Limb (tissue), 2 donors: ENCODE results near the gene POU3F3.
A peak's percentile ranks its signal among the peaks of the same experiment; 100 is the strongest.

ENCODE experiments used
- DNase-seq, 2 donors: peaks; one replicate each; pipeline ENCODE4 v3.0.0-alpha.2; 2016; ENCODE audit errors: extremely low spot score in 2 of 2

Gene POU3F3

DNA sequence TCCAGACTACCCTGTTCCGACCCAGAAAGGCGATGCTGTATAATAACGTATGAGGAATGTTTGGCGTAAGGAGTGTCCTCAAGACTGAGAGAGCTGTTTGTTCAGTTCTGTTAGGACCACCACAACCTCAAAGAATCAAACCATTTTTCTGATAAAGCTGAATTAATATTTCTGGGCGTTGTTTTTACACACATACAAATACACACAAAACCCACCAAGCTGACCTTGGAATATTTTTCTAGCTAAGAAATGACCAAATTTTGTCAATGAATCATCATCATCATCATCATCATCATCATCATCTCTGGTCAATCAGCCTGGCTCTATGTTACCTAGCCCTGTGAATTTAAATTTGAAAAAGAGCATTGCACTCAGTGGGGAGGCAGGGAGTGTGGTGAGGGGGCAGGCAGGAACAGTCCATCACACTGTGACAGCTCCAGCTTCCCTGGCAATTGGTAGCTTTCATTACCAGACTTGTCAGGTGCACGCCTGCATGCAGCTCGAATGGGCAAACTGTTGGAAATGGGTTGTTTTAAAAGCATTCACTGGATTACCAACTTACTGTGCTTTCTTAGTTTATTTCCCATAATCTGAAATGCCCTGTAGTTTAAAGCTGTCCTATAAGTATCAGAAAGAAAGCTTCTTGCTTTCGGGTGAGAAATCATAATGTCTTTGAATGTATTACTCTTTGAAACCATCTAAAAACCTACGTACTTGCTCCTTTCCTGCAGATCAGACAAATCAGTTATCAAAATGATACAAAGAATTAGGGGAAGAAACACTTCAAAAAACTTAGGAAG is 6.9 kb upstream of the POU3F3 start:
- no peak for DNase-seq

DNA sequence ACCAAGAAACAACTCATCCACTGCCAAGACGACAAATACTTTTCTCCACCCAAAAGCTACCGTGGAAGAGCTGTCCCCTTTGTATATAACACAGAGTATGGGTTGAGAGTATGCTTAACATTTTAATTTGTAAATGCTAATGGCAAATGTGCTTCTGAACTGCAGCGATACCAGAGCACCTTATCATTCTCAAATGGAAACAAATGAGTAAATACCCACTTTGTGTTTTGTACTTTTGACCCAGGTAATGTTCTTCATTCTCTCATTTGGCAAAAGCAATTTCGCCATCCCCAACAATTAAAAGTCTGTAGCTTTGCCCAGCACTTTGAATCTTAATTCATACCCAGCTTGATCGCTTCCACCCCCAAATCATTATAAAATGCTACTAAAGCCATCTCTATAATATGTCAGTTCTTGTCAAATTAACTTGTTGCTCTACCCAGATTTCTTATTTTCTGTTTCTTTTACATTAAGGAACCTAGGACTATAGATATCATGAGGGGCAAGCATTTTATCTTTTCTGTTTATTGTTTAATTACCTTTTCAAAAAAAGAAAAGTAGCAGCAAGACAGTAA is 6.2 kb upstream of the POU3F3 start:
- DNase-seq, result no peak

DNA sequence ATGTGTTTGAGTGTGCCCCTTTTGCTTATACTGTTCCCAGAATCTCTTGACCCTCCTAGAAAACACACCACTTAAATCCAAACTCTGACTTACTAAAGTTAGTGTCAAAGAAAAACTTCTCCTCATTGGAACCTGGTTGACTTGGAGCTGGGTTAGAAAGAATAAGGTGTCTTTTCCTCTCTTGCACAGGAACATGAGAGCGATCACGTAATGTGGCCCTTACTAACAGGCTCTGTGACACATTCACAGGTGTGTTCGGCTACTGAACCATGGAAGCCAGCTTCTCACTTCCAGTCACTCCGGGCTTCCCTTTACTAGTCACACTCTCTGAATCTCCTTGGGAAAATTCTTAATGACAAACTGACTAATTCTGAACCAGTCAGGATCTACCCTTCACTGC is 5.4 kb upstream of the POU3F3 start:
- DNase-seq, result no peak

DNA sequence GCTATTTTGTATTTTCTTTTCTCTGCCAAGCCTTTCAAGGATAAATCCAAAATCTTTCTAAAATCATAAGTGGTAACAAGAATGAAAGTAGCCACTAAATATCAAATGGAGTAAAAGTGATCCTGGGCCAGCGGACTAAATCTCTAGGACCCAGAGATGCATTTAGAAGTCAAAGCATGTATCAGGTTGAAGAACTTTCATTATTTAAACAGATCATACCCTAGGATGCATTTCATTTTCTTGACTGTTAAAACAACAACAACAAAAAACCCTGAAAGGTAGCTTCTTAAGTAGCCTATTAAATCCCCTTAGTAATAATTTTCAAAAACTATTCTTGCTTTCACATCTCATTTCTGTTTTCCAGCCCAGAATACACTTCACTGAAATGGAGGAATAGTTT is 4.8 kb upstream of the POU3F3 start:
- DNase-seq, result no peak

DNA sequence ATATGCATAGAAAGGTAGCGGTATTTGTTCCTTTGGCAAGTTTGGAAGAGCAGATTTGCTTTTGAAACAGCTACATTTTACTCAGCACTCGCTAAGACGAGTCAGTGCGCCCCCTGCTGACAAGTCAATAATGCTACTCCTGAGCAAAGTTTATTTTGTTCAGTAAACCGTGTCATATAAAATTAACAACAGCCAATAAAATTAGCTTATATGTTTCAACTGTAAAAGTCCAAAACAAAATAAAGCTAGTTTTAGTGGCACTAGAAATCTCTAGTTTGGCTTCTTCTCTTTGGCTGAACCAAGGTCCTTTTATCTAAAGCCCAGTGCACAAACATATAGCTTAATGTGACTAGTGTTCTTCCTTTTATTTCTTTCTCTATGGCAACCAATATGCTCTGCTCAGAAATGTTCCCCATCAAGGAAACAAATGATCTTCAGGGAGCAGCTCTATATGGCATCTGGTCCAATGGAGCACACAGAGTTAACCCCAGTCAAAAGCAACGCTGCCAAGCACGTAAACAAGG is 4.2 kb upstream of the POU3F3 start:
- peak; percentile 85 to 86 for DNase-seq

DNA sequence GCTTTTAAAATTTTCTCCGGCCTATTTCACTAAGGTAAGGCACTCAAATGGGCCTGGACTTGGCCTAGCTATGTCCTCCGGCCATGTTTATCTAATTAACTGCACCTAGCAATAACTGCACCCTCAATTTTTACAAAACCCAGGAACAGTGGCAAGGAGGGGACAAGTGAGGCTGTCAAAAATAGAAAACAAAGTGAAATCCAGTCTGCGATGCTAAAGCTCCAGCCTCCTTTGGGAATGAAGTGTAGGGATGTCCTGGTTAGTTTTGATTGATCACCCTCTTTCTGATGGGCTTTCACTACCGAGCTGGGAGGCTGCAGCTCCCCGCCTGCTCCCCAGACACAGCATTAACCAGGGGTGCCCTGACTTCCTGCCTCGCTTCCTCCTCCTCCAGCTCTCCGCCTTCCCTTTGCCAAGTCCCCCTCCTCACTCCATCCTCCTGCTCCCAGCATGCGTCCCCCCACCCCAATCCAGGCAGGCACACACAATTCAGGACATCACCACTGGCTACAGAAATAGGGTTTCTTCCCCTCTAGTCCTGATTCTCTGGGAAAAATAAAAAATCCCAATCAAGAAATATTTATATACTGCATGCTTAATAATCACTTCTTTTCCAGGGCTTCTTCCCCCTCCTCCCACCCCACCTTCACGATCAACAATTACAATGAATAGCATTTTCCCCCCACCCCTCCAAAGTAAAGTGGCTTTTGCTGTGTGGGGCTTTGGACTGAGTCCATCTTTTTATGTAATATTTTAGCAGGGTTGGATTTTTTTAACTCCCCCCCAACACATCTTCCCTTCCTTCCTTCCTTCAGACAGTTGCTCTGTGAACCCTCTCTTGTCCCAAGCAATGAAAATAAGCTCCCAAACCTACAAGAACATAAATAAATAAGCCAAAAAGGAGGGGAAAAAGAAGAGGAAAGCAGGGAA is 3.3 kb upstream of the POU3F3 start:
- DNase-seq, result peak in 1 of 2 donors; percentile 61

DNA sequence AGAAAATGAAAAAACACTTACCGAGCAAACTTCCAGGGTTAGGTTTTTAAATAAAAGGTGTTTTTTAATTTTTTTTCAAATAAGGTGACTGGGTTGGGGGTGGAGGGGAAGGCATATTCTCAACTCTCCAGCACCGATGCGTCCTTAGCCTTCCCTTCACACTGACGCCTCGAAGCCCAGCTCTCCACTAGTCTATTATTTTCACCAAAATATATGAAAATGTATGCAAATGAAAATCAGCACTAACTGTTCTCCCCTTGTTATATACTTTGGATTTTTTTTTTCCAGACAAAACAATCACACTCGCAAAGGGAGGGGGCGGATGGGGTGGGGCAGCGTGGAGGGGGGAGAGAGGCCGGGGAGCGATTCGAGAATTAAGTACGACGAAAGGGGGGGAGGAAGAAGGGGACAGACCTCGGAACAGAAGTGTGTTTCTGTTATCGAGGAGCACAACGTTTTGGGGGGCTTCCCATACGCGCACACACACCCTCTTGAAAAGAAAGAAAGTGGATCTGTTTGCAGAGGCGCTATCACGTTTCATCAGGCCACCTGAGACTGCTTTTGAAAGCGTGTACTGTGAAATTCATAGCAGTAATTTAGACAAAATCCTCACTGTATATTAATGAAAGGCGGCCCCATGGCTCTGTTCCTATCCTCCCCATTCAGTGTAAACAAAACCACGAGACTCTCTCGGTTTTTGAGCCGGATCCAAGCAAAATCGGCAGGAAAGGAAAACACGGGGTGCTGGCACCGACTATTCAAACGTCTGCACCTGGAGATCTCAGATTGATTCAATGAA is 2.4 kb upstream of the POU3F3 start:
- DNase-seq, result peak in 1 of 2 donors; percentile 54

DNA sequence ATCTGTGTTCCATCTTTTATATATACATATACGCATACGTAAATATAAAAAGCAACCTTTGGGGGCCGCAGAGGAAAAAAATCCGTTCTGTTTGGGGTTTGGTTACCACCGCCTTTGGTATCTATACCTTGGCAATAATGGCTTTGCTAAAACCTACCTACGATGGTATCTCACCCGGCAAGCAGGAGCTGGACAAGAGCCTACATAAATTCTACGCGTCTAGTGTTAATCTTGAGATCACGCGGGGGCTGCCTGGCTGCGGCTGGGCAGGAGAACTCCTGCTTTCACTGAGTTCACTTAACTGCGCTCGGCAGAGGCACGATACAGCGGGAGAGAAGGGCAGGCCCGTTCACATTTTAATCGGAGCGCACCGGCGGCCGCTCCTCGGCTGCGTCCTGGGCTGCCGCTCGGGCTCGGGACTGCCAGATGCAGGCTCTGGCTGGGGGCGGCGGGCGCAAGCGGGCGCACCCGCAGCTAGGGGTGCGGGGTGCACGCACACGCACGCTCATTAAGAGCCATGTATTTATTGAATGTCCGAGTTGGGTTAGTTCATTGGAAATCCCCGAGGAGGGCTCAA is 1.7 kb upstream of the POU3F3 start:
- peak in 1 of 2 donors; percentile 76 for DNase-seq

DNA sequence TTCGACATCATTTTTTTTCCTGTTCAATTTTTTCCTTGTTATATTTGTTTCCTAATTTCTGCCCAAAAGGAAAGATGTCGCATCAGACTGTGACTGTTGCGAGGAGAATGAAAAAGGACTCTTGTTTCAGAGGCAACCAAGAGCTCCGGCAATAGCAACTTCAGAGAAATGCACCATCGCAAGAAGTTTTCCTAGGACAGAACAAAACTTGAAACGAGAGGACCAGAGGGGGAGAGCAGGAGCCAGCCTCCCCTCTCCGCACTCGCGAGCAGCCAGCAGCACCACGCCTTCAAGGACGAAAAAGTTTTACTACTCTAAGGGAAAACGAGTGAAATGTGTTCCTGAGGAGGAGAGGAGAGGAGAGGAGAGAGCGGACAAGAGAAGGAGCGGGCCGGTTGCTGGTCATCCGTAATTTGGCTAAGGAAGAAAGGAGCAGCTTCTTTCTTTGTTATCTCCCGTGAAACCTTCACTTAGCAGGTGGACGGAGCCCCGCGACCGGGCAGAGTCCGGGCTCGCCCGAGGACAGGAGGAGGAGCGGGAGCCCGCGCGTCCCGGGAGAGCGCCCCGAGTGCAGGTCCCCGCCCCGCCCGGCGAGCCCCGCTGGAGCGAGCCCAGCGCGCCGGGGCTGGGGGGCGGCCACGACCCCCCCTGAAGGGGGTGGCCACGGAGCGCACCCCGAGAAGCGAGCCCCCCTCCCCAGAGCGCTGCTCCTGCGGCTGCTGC is 744 bp downstream of the POU3F3 start:
- peak in 1 of 2 donors; percentile 52 for DNase-seq

DNA sequence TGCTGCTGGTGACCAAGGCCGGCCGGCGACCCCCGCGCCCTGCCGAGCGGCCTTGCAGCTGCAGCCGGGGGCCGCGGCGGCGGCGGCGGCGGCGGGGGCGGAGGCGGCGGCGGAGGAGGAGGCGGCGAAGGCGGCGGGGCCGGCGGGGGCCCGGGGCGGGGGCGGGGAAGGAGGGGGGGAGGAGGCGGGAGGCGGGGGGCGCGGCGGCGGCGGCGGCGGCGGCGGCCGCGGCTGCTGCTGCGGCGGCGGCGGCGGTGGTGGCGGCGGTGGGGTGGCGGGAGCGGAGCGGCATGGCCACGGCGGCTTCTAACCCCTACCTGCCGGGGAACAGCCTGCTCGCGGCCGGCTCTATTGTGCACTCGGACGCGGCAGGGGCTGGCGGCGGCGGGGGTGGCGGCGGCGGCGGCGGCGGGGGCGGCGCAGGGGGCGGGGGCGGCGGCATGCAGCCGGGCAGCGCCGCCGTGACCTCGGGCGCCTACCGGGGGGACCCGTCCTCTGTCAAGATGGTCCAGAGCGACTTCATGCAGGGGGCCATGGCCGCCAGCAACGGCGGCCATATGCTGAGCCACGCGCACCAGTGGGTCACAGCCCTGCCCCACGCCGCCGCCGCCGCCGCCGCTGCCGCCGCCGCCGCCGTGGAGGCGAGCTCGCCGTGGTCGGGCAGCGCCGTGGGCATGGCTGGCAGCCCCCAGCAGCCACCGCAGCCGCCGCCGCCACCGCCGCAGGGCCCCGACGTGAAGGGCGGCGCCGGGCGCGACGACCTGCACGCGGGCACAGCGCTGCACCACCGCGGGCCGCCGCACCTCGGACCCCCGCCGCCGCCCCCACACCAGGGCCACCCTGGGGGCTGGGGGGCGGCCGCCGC is 1.5 kb downstream of the POU3F3 start:
- no peak for DNase-seq

DNA sequence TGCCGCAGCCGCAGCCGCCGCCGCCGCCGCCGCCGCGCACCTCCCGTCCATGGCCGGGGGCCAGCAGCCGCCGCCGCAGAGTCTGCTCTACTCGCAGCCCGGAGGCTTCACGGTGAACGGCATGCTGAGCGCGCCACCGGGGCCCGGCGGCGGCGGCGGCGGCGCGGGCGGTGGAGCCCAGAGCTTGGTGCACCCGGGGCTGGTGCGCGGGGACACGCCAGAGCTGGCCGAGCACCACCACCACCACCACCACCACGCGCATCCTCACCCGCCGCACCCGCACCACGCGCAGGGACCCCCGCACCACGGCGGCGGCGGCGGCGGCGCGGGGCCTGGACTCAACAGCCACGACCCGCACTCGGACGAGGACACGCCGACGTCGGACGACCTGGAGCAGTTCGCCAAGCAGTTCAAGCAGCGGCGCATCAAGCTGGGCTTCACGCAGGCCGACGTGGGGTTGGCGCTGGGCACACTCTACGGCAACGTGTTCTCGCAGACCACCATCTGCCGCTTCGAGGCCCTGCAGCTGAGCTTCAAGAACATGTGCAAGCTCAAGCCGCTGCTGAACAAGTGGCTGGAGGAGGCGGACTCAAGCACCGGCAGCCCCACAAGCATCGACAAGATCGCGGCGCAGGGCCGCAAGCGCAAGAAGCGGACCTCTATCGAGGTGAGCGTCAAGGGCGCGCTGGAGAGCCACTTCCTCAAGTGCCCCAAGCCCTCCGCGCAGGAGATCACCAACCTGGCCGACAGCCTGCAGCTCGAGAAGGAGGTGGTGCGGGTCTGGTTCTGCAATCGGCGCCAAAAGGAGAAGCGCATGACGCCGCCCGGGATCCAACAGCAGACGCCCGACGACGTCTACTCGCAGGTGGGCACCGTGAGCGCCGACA is 2.4 kb downstream of the POU3F3 start:
- DNase-seq, result peak in 1 of 2 donors; percentile 61

DNA sequence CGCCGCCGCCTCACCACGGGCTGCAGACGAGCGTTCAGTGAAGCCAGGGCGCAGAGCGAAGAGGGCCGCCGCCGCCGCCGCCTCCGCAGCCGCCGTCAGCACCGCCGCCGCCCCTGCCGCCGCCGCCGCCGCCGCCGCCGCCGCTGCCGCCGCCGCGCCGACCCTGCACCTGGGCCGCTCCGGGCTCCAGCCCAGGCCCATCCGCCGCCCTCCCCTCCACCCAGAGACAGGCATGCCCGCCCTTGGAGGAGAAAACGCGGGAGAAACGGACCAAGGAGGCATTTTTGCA is 3.0 kb downstream of the POU3F3 start:
- no peak for DNase-seq

DNA sequence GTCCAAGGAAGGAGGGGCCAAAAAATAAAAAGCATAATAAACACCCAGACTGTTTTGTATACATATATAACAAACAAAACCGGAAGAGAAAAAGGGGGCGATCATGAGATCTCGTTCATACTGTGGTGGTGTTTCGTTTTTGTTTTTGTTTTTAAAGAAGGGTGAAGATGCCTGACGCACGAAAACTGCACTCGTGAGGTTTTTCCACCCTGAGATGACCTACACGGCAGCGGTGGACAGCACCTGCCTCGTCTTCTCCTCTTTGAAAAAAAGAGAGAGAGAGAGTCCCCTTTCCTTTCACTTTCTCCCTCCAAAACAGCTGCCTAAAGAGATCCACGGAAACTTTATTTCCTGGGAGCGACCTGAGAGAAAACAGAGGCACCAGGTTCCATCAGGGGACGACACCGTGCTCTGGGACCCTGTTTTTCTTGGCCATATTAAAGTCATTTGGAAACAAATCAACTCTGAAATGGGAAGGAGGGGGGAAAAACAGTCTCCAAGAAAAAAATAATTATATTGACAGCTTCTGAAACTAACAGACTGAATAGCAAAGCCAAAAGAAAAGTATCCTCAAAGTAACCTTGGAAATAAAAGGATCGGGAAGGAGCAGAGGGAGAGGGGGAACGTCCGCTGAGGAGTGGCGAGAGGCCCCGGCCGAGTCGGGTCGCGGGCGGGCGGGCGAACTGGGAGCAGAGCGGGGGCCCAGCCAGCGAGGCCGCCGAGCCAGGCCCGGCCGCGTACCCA is 3.5 kb downstream of the POU3F3 start:
- peak in 1 of 2 donors; percentile 52 for DNase-seq

DNA sequence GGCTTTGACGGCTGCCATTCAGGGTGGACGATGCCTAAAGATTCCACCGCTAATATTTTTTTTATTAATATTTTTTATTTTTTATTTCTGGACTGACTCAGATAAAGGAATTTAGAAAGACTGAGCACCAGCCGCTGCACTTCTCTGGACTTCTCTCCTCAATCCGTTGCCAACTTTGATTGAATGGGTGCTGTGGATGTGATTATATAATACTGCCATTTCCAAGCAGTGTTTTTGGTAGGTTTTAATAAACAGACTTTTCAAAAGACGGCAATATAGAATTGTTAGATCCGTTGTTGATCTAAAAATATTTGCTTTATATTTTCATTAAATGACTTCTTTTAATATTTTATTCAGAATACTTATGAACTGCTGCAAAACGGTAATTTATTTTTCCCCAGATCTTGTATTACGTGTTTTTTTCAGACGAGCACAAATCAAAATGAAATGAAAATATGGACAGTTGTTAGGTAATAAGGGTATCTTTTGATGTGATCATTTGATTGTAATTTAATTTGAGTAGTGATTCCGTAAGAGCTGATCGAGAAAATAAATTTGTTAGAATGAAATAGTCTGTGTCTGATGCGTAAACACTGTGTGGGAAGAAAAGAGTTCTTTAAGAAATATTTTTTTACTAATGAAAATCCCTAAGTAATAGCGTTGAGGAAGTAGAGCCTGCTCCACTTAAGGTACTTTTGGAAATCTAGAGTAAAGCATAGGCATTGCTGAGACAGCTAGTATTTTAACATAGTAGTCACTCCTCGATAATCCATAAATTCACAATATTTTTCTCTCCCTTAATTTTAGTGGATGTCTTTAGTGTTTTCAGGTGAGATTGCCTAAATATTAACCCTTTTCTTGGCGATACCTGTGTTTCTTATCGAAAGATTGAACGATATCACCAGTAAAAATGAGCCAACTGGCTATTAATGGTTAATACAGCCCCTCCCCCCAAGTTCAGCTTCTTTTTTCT is 4.4 kb downstream of the POU3F3 start:
- peak in 1 of 2 donors; percentile 21 for DNase-seq

DNA sequence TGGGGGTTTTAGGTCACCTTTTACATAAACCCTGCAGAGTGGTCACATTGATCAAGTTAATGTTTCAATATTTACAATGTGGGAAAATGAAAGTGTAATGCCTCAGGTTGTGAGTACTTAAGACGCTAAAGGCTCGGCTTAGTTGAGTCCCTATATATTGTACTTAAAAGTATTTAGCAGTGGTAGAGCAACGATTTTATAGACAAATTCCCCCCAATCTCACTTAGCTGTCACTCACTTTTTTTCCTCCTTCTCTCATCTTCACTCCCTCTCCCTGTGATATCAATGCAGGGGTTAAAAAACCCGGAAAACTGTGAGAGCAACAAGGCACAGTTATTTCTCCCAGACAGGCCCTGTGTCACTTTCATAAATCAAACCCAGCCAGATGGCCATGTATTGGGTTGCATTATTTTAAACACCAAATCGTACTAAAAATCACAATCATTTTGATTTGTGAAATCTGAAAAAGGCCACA is 5.4 kb downstream of the POU3F3 start:
- DNase-seq, result no peak

DNA sequence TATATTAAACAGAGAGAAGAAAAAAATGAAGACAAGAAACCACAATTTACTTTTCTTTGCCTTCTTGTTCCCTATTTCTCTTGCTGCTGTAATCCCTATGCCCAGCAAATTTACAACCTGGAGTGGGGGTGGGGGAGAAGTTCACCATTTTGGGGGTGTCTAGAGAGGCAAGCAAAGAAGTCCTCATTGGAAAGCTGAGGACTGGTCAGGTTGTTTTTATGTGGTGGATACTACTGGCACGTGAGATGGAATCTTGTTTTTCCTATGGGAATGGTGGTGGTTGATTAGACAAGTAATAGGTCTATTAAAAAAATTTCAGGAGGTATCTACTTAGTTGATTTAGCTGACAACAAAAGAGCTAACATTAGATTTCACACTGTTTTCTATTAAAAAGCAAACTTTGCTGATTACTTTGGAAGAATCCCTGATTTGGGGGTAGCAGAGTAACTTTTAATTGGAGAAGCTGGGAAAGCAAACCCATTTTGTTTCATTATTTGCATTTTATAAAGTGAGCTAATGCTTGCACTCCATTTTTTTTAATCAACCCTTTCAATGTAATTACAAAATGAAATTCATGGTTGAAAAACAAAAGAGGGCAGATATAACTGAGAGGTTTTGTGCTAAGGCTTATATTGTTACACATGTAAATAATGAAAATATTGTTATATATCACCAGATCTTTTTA is 6.0 kb downstream of the POU3F3 start:
- no peak for DNase-seq
